Tibial nerve (tissue), 4 donors: Measurements from ENCODE around the gene TOPBP1. TPM values are rescaled to one million over a fixed set of nuclear protein-coding genes. Genes with fewer than 3 reads are reported as not detected.

Source experiments
- DNase-seq, 2 donors: peaks; one replicate each; pipeline ENCODE4 v3.0.0-alpha.2; 2019; ENCODE audit warnings: low spot score in 2 of 2
- H3K27ac ChIP-seq, 4 donors: fragments of 200-600 bp; sonication (generic) in 3 of 4; one replicate each; pipeline ENCODE4 v1.5.1; 2017 to 2019; ENCODE audit warnings: mild to moderate bottlenecking in 1 of 4
- H3K27me3 ChIP-seq, 2 donors: fragments of 200-600 bp; sonication (generic) in 1 of 2; one replicate each; pipeline versions ENCODE4 v1.5.1 to v1.6.0; 2017 to 2019
- H3K36me3 ChIP-seq, 3 donors: fragments of 200-600 bp; sonication (generic); one replicate each; pipeline ENCODE4 v1.5.1; 2018 to 2019
- H3K4me1 ChIP-seq, 4 donors: fragments of 200-600 bp; sonication (generic) in 3 of 4; one replicate each; pipeline ENCODE4 v1.5.1; 2017 to 2019
- H3K4me3 ChIP-seq, 4 donors: fragments of 200-600 bp; sonication (generic) in 3 of 4; one replicate each; pipeline ENCODE4 v1.5.1; 2017 to 2019; ENCODE audit warnings: mild to moderate bottlenecking in 1 of 4, moderate library complexity in 1 of 4
- H3K9me3 ChIP-seq, 4 donors: fragments of 200-600 bp; sonication (generic) in 3 of 4; one replicate each; pipeline ENCODE4 v1.5.1; 2017 to 2019
- CTCF ChIP-seq, 5 experiments: fragments of 200-600 bp in 3 of 5; fragments of 450-650 bp in 2 of 5; sonication (generic) in 3 of 5; IDR thresholded peaks; one replicate each; pipeline ENCODE4 v1.5.1; 2016 to 2019; ENCODE audit warnings: antibody characterized with exemption in 5 of 5, mild to moderate bottlenecking in 3 of 5, moderate library complexity in 2 of 5
- EP300 ChIP-seq, 2 donors: sonication (generic); formaldehyde crosslinking; IDR thresholded peaks; one replicate each; pipeline ENCODE4 v1.6.1; 2017; ENCODE audit warnings: antibody characterized with exemption in 2 of 2, mild to moderate bottlenecking in 1 of 2
- POLR2A ChIP-seq, 2 donors: fragments of 450-650 bp; IDR thresholded peaks; one replicate each; pipeline ENCODE4 v1.6.1; 2017; ENCODE audit warnings: antibody characterized with exemption in 2 of 2, mild to moderate bottlenecking in 2 of 2, moderate library complexity in 2 of 2
- WGBS, 2 donors: methylation state at CpG; one replicate each; pipeline ENCODE4 v1.1.5; 2018; 5-methylcytosine and 5-hydroxymethylcytosine counted together
- total RNA-seq, 4 donors: library from RNA; depleted of rRNA; stranded (reverse); fragments of >200 nt; gene quantifications; one replicate each; pipeline ENCODE4 v1.1.0, GENCODE V29; 2016

TOPBP1 gene
- total RNA-seq, 4 donors from 2014 or later: 17.0 to 39.3 (median 22.1) TPM

GRCh38 chr3:133570139-133570936 is 91.4 kb downstream of the TOPBP1 start:
- Histone ChIP-seq H3K4me3 (no peak overlapping the region), H3K9me3 (no peaks in the 10 kb centered on the region), H3K36me3 (no peaks in the 10 kb centered on the region), H3K27ac (peak overlapping the region in 2 of 4 donors; percentile 63 to 78), H3K27me3 (no peaks in the 10 kb centered on the region), H3K4me1 (peaks cover 0 to 40% (median 13%) of the 10 kb centered on the region in 4 donors)
- 72 to 84% methylated on average over 5 of the region's 5 CpGs for WGBS, 2 donors
- DNase-seq: no peak
- TF ChIP-seq EP300 (IDR thresholded peaks at IDR 0.05): peak in 1 of 2 donors; percentile 19
- TF ChIP-seq POLR2A (IDR thresholded peaks at IDR 0.05): no peak
- no peak for TF ChIP-seq CTCF (IDR thresholded peaks at IDR 0.05)

- TF ChIP-seq POLR2A (IDR thresholded peaks at IDR 0.05) (no peak), CTCF (IDR thresholded peaks at IDR 0.05) (no peak), EP300 (IDR thresholded peaks at IDR 0.05) (no peak)
- no peaks in the 10 kb centered on the region for H3K9me3 ChIP-seq
- WGBS, 2 donors: 52 to 62% methylated on average over 8 of the region's 8 CpGs
- no peaks in the 10 kb centered on the region for H3K27me3 ChIP-seq
- no peak overlapping the region for H3K4me3 ChIP-seq
- peak overlapping the region in 2 of 4 donors; percentile 63 to 78 for H3K27ac ChIP-seq
- H3K4me1 ChIP-seq: peaks cover 0 to 35% (median 7%) of the 10 kb centered on the region in 4 donors
- no peak for DNase-seq
- H3K36me3 ChIP-seq: no peaks in the 10 kb centered on the region
These were observed 93.3 kb downstream of the TOPBP1 start for GRCh38 chr3:133568294-133569014.

GRCh38 chr3:133563816-133564215 is 97.9 kb downstream of the TOPBP1 start:
- Histone ChIP-seq H3K27ac (no peak overlapping the region), H3K36me3 (no peaks in the 10 kb centered on the region), H3K27me3 (no peaks in the 10 kb centered on the region), H3K4me1 (peaks cover 0 to 6% (median 4%) of the 10 kb centered on the region in 4 donors), H3K4me3 (no peak overlapping the region), H3K9me3 (peaks cover 0 to 10% (median 0%) of the 10 kb centered on the region in 4 donors)
- no peak for TF ChIP-seq EP300 (IDR thresholded peaks at IDR 0.05)
- TF ChIP-seq POLR2A (IDR thresholded peaks at IDR 0.05): no peak
- TF ChIP-seq CTCF (IDR thresholded peaks at IDR 0.05): no peak
- DNase-seq: no peak
- WGBS, 2 donors: 82 to 91% methylated on average over 1 of the region's 1 CpG

- H3K9me3 ChIP-seq: peaks cover 0 to 16% (median 0%) of the 10 kb centered on the region in 4 donors
- H3K27me3 ChIP-seq: no peaks in the 10 kb centered on the region
- no peak overlapping the region for H3K27ac ChIP-seq
- H3K4me3 ChIP-seq: no peak overlapping the region
- WGBS, 2 donors: 41 to 61% methylated on average over 5 of the region's 5 CpGs
- DNase-seq: no peak
- H3K36me3 ChIP-seq: no peaks in the 10 kb centered on the region
- TF ChIP-seq EP300 (IDR thresholded peaks at IDR 0.05): no peak
- no peak for TF ChIP-seq CTCF (IDR thresholded peaks at IDR 0.05)
- TF ChIP-seq POLR2A (IDR thresholded peaks at IDR 0.05): no peak
- H3K4me1 ChIP-seq: peaks cover 0 to 2% (median under 1%) of the 10 kb centered on the region in 4 donors
These were observed 98.6 kb downstream of the TOPBP1 start for GRCh38 chr3:133563186-133563591.

GRCh38 chr3:133562376-133562775 is 99.4 kb downstream of the TOPBP1 start:
- H3K9me3 ChIP-seq: peaks cover 0 to 18% (median 0%) of the 10 kb centered on the region in 4 donors
- no peak for TF ChIP-seq CTCF (IDR thresholded peaks at IDR 0.05)
- no peak for TF ChIP-seq EP300 (IDR thresholded peaks at IDR 0.05)
- TF ChIP-seq POLR2A (IDR thresholded peaks at IDR 0.05): no peak
- 88 to 96% methylated on average over 1 of the region's 1 CpG for WGBS, 2 donors

More at GRCh38 chr3:133562376-133562775, 99.4 kb downstream of the TOPBP1 start:
- Histone ChIP-seq H3K4me1 (no peaks in the 10 kb centered on the region), H3K4me3 (no peak overlapping the region), H3K36me3 (no peaks in the 10 kb centered on the region), H3K27me3 (no peaks in the 10 kb centered on the region), H3K27ac (no peak overlapping the region)
- DNase-seq: no peak
